GM19324 (cell line): ENCODE measurements around the gene CDH12.
A peak's percentile ranks its signal among the peaks of the same experiment; 100 is the strongest.
"Not testable (repeated sequence)": the region's sequence is repeated elsewhere in the genome, so short reads cannot be mapped to it uniquely, and the experiment has no call there.

Experiments used
- ATAC-seq: cut with Tn5 transposase; IDR thresholded peaks from one replicate; pipeline ENCODE4 v1.9.1; 2021; ENCODE audit warnings: mild to moderate bottlenecking, moderate library complexity; ENCODE audit not compliant: unreplicated experiment, low FRiP score

CDH12 gene

DNA sequence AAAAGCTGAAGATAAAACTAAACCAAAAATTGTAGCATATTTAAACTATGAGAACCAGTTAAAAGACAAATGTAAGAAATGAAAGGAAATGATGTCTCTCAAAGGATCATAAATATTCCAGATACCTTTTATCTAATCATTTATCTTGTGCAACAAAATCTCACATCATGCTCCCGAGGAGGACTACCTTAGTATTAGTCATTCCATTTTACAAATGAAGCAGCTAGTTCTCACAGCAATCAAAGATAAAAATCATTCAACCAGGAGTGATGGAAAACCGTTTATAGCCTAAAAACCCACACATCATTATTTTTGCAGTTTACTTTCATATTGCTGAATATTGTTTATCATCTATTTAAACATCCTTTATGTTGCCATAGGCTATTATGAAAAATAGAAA, 190.0 kb downstream of the CDH12 start:
- ATAC-seq = no peak

DNA sequence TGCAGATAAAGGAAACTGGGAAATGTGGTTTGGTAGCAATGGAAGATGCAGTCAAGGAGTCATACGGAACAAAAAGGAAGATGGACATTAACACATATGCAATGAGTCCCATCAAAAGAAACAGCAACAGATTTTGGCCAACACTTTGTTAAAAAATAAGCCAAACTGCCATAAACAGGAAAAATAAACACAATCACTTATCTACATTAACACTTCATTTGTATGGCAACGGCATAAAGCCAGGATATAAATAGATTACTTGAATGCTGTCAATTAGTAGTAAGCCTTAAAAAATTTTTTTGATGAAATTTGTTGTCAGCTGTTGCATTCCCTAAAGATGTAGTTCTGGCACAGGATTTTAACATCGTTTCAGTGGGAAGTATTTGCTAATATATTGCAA, 190.8 kb downstream of the CDH12 start:
- ATAC-seq = no peak

DNA sequence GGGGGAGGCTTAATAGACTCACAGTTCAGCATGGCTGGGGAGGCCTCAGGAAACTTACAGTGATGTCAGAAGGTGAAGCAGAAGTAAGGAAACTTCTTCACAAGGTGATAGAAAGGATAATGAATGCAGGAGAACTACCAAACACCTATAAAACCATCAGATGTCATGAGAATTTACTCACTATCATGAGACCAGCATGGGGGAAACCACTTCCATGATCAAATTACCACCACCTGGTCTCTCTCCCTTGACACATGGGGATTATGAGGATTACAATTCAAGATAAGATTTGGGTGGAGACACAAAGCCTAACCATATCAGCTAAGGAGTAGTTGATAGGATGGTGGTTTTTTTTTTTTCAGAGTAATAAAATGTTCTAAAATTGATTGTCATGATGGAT, 201.8 kb downstream of the CDH12 start:
- ATAC-seq = no peak

DNA sequence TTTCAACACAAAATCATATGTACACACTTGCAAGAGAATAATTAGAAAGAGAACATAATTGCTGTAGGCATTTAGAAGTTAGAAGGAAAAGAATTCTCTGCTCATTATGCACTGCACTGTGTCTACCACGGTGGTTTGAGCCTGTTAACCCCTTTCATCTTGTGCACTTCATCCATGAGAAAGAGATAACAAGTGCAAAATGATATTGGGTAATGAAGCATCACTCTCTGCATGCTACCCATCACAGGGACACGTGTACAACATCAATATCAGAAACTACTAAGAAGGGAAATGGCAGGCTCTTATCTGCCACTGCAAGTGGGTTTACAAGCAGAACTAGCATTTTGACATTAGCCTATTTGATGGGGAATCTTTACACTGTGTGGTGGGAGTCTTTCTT, 202.6 kb downstream of the CDH12 start:
- ATAC-seq = no peak

DNA sequence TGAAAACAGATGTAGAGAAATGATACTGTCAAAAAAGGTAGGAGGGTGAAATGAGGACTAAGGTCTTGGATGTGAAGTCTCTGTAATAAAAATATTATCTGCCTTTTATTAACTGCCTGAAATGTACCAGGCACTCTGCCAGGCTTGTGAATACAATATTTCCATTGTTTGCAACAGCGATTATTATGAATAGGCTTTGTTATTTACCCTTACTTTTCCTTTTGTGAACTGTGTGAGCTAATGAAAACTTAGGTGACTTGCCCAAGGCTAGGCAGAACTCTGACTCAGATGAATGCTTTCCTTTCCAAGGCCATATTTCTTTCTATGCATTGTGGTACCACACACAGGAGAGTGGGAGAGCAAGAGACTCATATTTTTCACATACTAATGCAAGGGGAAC, 204.1 kb downstream of the CDH12 start:
- ATAC-seq = no peak

DNA sequence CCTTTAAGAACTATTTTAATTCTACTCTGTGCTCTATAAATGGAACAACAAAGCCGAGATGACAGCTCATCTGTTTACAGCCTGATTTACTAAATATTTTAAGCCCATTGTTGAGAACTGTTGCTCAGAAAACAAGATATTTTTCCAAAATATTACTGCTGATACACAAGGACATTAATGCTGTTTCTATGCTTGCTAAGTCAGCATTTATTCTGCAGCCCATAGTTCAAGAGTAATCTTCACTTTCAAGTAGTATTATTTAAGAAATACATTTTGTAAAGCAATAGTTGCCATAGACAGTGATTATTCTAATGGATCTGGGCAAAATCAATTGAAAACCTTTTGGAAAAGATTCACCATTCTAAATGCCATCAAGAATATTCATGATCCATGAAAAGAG, 208.3 kb downstream of the CDH12 start:
- ATAC-seq = no peak

DNA sequence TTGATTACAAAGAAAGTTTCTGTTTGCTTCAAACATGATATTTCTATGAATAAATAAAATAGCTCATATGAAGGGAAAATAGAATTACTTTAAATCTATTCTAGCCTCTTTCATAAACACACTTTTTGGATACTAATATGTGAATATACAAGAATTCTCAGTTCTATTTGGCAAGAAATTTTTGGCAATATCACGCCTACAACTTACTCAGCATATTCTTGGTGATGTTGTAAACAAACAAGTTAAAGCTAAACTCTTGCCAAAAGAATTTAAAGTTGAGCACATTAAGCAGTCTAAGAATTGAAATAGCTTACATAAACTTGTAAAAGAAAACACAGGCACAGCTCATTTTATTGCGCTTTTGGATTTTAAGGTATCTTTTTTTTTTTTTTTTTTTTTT, 209.8 kb downstream of the CDH12 start:
- no peak for ATAC-seq

DNA sequence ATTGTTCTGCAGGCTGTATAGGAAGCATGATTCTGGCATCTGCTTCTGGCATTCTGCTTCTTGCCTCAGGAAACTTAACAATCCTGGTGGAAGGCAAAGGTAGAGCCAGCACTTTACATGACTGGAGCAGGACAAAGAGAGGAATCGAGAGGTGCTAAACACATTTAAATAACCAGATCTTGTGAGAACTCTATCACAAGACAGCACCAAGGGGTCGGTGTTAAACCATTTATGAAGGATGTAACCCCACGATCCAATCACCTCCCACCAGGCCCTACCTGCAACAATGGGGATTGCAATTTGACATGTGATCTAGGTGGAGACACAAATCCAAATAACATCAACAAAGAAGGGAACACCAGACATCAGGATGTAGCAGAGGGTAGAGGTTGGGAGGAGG, 221.5 kb downstream of the CDH12 start:
- ATAC-seq = no peak

DNA sequence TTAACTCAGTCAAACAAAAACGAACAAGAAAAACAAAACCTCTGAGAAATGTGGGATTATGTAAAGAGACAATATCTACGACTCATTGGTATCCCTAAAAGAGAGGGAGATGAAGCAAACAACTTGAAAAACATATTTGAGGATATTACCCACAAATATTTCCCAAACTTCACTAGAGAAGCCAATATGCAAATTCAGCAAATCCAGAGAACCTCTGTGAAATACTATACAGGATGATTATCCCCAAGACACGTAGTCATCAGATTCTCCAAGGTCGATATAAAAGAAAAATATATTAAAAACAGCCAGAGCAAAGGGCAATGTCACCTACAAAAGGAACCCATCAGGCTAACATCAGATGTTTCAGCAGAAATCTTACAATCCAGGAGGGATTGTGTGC, 226.1 kb downstream of the CDH12 start:
- no peak for ATAC-seq

DNA sequence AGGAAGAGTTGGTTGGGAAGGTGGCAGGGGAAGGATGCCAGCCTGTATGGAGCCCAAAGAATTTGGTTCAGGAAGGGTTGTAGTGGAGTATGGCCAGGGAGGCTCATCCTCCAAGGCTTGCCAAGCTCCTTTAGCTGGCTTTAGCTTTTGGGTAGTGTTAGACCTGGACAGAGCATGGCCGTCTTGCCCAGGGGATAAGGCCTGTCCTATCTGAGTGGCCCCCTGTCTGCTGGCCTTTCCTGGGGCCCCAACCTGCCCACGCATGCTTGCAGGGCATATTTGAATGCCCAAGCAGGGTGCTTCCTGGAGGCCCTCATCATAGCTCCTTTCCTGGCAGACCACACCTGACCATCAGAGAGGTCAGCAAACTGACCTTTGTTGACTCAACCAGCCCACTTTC, 227.7 kb downstream of the CDH12 start:
- no peak for ATAC-seq

DNA sequence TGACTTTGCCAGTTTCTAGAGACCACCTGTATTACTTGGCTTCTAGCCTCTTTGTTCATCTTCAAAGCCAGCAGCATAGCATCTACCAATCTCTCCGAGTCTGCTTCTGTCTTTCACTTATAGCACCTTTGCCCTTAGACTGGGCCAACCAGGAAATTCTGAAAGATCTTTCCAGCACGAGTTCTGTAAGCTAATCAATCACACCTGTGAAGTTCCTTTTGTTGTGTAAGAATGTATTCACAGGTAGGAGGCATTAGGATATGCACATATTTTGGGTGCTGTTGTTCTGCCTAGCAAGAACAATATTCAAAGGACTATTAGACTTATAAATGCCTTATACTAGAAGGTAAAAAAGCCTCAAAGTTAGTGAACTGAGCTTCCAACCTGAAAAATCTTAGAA, 232.1 kb downstream of the CDH12 start:
- ATAC-seq = no peak

DNA sequence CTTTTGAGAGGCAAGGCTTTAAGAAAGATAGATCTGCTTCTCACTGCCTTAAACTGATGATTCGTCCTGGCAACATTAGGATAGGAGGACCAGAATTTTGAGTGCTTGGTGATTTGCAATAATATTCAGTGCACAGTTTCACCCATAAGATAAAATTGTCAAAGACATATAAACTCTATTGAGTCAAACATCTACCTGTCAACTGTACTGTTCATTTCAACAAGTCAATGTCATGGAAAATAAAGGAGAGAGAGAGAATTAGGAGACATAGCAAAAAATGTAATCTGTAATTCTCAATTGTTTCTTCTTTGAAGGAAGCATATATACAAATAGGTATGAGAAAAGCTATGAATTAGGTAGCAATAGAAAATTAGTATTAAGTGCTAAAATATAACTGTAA, 237.2 kb downstream of the CDH12 start:
- no peak for ATAC-seq

DNA sequence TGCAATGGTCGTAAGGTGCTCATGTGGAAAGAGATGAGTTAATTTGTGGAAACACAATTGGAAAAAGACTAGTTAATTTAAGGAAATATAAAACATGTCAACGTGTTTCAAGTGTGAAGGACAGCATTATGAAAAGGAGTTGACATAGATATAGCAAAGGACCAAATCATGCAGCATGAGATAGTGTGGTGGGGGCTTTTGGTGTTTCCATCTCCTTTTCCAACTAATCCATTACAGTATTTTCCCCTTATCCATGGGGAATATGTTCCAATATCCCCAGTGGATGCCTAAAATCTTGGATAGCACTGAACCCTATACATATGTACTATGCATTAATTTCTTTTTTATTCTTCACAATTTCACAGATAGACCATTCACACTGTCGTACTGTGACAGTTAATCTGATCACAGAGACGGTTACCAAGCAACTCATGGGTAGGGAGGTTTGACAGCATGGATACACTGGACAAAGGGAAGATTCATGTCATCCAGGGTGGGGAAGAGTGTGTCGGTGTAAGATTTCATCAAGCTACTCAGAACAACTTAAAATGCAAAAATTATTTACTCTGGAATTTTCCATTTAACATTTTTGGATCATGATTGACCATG, 238.6 kb downstream of the CDH12 start:
- no peak for ATAC-seq

DNA sequence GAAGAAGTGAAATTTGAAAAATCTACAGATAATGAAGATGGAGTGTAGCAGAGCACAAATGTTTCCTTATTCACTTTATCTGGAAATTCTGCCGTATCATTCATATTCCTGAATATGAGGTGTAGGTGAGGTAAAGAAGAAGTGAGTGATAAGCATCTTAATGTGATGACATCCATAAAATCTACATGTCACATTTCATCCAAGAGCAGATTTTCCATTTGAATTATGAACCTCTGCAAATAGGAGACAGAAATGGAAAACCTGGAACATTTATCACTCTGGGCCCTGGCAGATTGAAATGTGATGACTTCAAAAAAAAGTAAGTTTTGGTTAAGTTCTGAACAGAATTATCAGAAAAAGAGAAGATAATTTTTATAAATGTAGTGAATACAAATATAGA, 240.2 kb downstream of the CDH12 start:
- no peak for ATAC-seq

DNA sequence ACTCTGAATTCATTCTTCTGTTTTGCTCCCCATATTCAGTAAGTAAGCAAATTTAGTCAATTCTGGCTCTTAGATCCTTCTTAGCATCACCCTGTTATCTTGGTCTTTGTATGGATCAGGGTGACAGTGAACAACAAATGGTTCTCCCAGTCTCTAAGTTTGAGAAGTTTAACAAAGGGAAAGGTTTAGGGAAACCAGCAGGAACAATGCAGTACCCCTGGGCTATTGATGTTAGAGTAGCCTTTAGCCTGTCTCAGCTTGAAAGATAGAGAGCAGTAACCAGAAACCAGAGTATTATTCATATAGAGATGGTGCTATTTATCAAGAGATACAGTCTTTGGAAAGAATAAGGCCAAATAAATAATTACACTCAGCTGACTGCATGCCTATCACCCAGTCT, 241.8 kb downstream of the CDH12 start:
- no peak for ATAC-seq

DNA sequence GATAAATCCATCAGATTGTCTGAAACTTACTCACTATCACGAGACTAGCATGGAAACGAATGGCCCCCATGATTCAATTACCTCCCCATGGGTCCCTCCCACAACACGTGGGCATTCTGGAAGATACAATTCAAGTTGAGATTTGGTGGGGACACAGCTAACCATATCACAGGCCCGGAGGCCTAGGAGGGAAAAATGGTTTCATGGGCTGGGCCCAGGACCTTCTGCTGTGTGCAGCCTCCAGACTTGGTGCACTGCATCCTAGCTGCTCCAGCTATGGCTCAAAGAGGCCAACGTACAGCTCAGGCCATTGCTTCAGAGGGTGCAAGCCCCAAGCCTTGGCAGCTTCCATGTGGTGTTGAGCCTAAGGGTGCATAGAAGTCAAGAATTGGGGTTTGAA, 245.6 kb downstream of the CDH12 start:
- not testable (repeated sequence) for ATAC-seq

DNA sequence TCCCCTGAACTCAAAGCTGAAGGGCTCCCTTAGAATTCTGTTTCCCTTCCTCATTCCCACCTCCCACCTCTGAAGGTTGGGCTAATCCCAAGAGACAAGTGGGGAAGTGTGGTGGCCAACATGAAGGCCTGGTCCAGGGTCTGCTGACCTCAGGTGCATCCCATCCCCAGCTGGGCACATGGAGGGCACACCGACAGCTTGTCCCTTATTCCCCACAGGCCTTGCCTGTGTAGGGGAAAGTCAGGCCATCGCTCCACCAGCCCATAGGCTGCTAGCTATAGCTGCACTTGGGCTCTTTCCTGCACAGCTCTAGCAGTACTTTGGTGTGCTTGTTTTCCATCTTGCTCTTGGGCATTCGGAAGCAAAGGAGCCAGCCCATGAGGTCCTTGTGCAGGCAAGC, 247.7 kb downstream of the CDH12 start:
- ATAC-seq = no peak

DNA sequence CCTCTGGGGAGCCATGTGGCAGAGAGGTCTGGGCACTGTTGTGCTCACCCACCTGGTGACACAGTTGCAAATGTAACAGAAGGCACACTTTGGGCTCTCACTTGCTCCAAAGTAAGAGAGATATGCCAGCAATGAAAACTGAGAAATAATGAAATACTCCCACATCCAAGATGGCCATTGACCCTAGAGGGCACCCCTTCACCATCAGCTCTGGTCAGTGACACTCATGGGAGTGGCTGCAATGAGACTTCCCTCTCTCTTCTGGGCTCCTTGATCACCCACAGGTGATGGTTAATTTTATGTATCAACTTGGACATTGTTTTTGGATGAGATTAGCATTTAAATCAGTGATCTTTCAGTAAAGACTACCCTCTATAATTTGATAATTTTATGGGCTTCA, 248.4 kb downstream of the CDH12 start:
- no peak for ATAC-seq

DNA sequence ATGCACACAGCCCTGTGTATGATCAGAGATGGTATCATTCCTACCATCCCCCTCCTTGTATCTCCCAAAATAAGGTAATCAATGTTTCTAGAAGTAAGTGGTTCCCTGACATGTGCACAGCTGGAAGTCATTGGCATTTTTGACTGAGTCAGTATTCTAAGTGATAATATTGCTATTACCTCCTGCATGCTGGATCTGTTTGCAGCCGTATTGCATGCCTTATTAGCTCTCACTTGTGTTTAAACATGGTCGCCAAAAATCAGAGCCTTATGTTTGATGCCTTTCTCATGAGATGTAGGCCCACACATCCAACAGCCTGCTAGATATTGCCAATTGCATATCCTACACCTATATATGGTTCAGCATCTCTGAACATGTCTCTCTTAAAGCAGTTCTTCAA, 254.3 kb downstream of the CDH12 start:
- ATAC-seq = no peak

DNA sequence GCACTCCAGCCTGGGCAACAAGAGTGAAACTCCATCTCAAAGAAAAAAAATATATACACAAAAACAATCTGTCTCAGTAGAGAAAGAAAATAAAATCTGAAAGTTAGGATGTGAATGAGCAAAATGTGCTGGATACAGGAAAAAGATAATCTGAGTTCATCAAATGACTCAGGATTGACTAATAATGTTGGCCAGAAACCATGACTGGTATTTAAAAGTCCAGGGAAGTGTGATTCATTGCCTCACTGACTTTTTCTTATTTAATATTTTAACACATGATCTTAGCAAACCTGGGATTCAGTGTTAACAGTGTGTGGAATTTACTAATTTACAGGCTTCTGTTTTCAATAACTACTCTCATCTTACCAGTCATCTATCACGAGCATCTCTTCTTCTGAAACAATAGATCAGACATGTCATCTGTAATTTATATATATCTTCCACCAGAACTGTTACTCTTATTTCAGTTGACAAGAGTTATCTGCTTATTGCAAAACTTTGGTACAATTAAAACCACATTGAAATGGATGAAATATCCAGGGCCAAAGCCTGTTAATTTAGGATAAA, 256.7 kb downstream of the CDH12 start:
- ATAC-seq = no peak

DNA sequence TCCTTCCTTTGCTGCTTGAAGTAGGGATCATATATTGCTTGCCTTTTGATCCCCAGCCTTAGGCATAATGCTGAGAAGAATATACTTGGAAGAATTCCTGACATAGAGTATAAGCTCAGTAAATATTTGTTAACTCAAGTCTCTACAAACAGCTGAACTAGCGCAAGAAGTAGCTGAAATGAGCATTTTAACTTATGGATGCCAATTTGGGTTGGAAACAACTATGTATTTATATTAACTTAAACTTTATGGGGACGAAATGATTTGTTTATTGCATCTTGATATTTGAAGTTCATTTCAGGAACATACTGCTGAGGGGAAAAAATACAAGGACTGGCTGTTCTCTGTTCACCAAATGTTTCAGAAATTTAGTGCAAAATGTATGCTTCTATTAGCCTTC, 258.7 kb downstream of the CDH12 start:
- no peak for ATAC-seq

DNA sequence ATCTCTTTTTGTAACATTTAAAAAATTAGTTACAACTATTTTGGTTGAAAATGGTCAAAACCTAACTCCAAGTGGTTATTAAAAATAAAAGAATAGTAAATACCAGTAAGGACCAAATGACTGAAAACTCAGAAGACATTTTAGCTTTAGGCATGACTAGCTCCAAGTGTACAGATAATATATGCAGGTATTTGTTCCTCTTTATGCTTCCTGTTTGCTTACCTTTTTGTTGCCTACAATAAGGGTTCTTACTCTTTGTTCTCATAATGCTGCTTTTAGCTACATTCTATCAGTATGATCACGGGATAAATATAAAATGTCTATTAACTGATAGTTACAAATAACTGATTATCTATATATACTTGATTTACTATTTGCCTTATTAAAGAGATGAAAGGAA, 259.6 kb downstream of the CDH12 start:
- peak; percentile 88 for ATAC-seq

DNA sequence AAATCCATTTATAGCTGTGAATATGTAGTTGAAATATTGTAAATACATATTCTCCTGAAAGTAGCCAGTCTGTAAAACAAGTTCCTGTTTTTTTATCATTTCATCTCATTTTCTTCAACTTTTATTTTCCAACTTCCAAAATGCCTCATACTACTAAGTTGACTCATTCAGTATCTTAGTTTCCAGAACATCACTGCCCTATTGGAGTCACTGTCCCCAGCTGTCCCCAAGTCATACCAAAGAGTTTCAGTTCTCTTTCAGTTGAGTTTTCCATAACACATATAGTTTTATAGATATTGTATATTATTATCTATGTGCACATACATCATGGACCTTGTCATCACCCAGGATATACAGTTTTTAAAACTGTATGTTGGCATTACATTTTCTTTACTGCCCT, 261.7 kb downstream of the CDH12 start:
- ATAC-seq = no peak
